Endothelial cell of umbilical vein (primary cell): ENCODE results near the gene FRMD6.

Source experiments
- CTCF ChIP-seq, 2 donors: IDR thresholded peaks; 1 replicate in 1 of 2; 2 replicates in 1 of 2; pipeline ENCODE4 v1.5.1; 2011; ENCODE audit warnings: low read length in 2 of 2, mild to moderate bottlenecking in 2 of 2, moderate library complexity in 2 of 2, control low read depth in 1 of 2, inconsistent platforms in 1 of 2, low read depth in 1 of 2; ENCODE audit not compliant: insufficient read depth in 1 of 2; ENCODE audit errors: extremely low read depth in 1 of 2
- EZH2 ChIP-seq: IDR thresholded peaks from 2 replicates; pipeline ENCODE4 v1.6.1; 2012; ENCODE audit warnings: borderline replicate concordance, low read depth, mild to moderate bottlenecking, moderate library complexity, low read length, inconsistent platforms; ENCODE audit not compliant: severe bottlenecking
- FOS ChIP-seq: IDR thresholded peaks from 2 replicates; pipeline ENCODE4 v1.6.1; 2011; ENCODE audit warnings: mild to moderate bottlenecking, low read length, moderate library complexity, borderline replicate concordance; ENCODE audit not compliant: insufficient read depth
- GATA2 ChIP-seq: IDR thresholded peaks from 2 replicates; pipeline ENCODE4 v1.7.0; 2011; ENCODE audit warnings: low read depth, mild to moderate bottlenecking, moderate library complexity, mixed read lengths, low read length; ENCODE audit not compliant: insufficient read length, insufficient read depth
- JUN ChIP-seq: IDR thresholded peaks from 2 replicates; pipeline ENCODE4 v1.6.1; 2011; ENCODE audit warnings: borderline replicate concordance, low read depth; ENCODE audit not compliant: insufficient read length, insufficient read depth
- POLR2A ChIP-seq: IDR thresholded peaks from 2 replicates; pipeline ENCODE4 v1.6.1; 2012; ENCODE audit warnings: low read depth, mild to moderate bottlenecking, control low read depth, low read length
- POLR2AphosphoS5 ChIP-seq: IDR thresholded peaks from 2 replicates; pipeline ENCODE4 v1.6.1; 2012; ENCODE audit warnings: low read depth, mild to moderate bottlenecking, control low read depth, low read length, moderate library complexity; ENCODE audit not compliant: insufficient read depth
- TF ChIP-seq, protein P1 (sequence below): IDR thresholded peaks from 2 replicates; pipeline ENCODE4 v1.6.1; 2011; ENCODE audit not compliant: insufficient read depth, insufficient read length

- TF ChIP-seq CTCF (IDR thresholded peaks at IDR 0.05; ENCODE audit: extremely low read depth in 1 of 2, insufficient read depth in 1 of 2, low read depth in 1 of 2, low read length in 2 of 2) (no peak), EZH2 (no peak), POLR2A (no peak), POLR2AphosphoS5 (no peak), JUN (no peak), GATA2 (peak; percentile 6), FOS (peak; percentile 49)
- TF ChIP-seq, protein P1, sequence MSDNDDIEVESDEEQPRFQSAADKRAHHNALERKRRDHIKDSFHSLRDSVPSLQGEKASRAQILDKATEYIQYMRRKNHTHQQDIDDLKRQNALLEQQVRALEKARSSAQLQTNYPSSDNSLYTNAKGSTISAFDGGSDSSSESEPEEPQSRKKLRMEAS = no peak
Measured at GRCh38 chr14:51666070-51666469, 14.4 kb downstream of the FRMD6 start.
